CD4-positive, CD25-positive, alpha-beta regulatory T cell (primary cell): ENCODE measurements around the gene DCAF8L1. TPM values are rescaled to one million over a fixed set of nuclear protein-coding genes. Genes with fewer than 3 reads are reported as not detected.
"Not testable (repeated sequence)": the region's sequence is repeated elsewhere in the genome, so short reads cannot be mapped to it uniquely, and the experiment has no call there.

Source experiments
- ATAC-seq, 2 donors: fragments of 150-1000 bp; cut with Tn5 transposase; one replicate each; pipeline ENCODE4 v1.10.0; 2021; ENCODE audit warnings: low read depth in 2 of 2, moderate number of reproducible peaks in 2 of 2, moderate library complexity in 1 of 2
- DNase-seq, 3 donors: peaks; one replicate each; pipeline versions ENCODE4 v3.0.0 to v3.0.0-alpha.2; 2012 to 2022; ENCODE audit warnings: mixed read lengths in 1 of 3
- H3K27ac ChIP-seq: one replicate; pipeline ENCODE4 v1.7.0; 2013; ENCODE audit warnings: mild to moderate bottlenecking, low read length; ENCODE audit not compliant: insufficient read depth, poor library complexity, severe bottlenecking
- H3K27me3 ChIP-seq: one replicate; pipeline ENCODE4 v1.7.0; 2013; ENCODE audit warnings: low read length; ENCODE audit not compliant: control insufficient read depth, insufficient read depth
- H3K36me3 ChIP-seq: one replicate; pipeline ENCODE4 v1.7.0; 2013; ENCODE audit warnings: mild to moderate bottlenecking, low read length, moderate library complexity; ENCODE audit not compliant: control insufficient read depth, insufficient read depth
- H3K4me1 ChIP-seq: 2 replicates; pipeline ENCODE4 v1.7.0; 2013; ENCODE audit warnings: mild to moderate bottlenecking, low read length; ENCODE audit not compliant: insufficient read depth, control insufficient read depth, poor library complexity, severe bottlenecking
- H3K4me3 ChIP-seq: one replicate; pipeline ENCODE4 v1.7.0; 2013; ENCODE audit warnings: low read depth, mild to moderate bottlenecking, low read length, moderate library complexity
- H3K9me3 ChIP-seq, 2 experiments: 1 replicate in 1 of 2; 2 replicates in 1 of 2; pipeline ENCODE4 v1.7.0; 2013; ENCODE audit warnings: low read length in 2 of 2, mild to moderate bottlenecking in 1 of 2, moderate library complexity in 1 of 2; ENCODE audit not compliant: control insufficient read depth in 2 of 2
- H3K27ac Mint-ChIP-seq, 3 donors: one replicate each; pipeline ENCODE4 v1.8.0; 2020 to 2022; ENCODE audit warnings: mild to moderate bottlenecking in 3 of 3, mixed read lengths in 3 of 3, moderate library complexity in 2 of 3
- H3K27me3 Mint-ChIP-seq: one replicate; pipeline ENCODE4 v1.8.0; 2022; ENCODE audit warnings: mild to moderate bottlenecking, mixed read lengths
- H3K36me3 Mint-ChIP-seq: one replicate; pipeline ENCODE4 v1.8.0; 2020; ENCODE audit warnings: mixed read lengths
- H3K4me1 Mint-ChIP-seq, 4 donors: one replicate each; pipeline ENCODE4 v1.8.0; 2020 to 2022; ENCODE audit warnings: mixed read lengths in 4 of 4, mild to moderate bottlenecking in 1 of 4
- H3K4me3 Mint-ChIP-seq, 4 donors: one replicate each; pipeline ENCODE4 v1.8.0; 2020 to 2022; ENCODE audit warnings: mild to moderate bottlenecking in 4 of 4, mixed read lengths in 4 of 4, moderate library complexity in 3 of 4
- H3K9me3 Mint-ChIP-seq, 7 donors: one replicate each; pipeline ENCODE4 v1.8.0; 2020 to 2022; ENCODE audit warnings: mixed read lengths in 7 of 7, mild to moderate bottlenecking in 3 of 7, moderate library complexity in 2 of 7
- polyA plus RNA-seq, 4 donors: library from polyadenylated mRNA; unstranded; fragments of 300-500 nt; fragmentation: Illumina TruSeq; gene quantifications; one replicate each; pipeline ENCODE4 v1.2.3, GENCODE V29; 2021
- total RNA-seq: library from RNA; stranded (reverse); gene quantifications from one replicate; pipeline ENCODE4 v1.2.3, GENCODE V29; 2022

Gene DCAF8L1
- total and polyA plus RNA-seq, 5 donors from 2014 or later = not detected

DNA sequence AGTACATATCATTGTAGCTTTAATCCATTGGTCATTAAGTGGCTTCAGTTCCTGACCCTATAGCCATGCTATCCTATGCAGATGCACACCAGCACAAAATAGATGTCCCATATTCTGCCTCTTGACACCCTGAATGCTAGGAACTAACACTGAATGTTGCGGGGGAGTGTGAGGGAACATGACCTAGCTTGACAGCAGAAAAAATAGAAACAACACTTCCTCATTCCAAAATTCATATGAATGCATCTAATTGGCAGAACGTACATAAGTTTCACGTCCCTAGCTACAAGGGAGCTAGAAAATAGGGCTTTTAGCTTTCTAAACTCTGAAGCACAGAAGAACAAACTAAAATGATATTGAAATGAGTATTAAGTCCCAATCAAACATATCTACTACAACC lies 14.4 kb upstream of the DCAF8L1 start:
- no peak for DNase-seq
- no peak for ATAC-seq
- no peak overlapping the region for H3K27ac ChIP-seq
- Mint-ChIP-seq H3K27me3 (no peaks in the 10 kb centered on the region), H3K4me1 (no peaks in the 10 kb centered on the region), H3K4me3 (no peak overlapping the region), H3K27ac (no peak overlapping the region), H3K36me3 (no peaks in the 10 kb centered on the region), H3K9me3 (peaks cover 0 to 2% (median 0%) of the 10 kb centered on the region in 7 donors)
- H3K27me3 ChIP-seq = no peaks in the 10 kb centered on the region
- H3K36me3 ChIP-seq = no peaks in the 10 kb centered on the region
- H3K4me1 ChIP-seq = no peaks in the 10 kb centered on the region
- no peak overlapping the region for H3K4me3 ChIP-seq
- no peaks in the 10 kb centered on the region for H3K9me3 ChIP-seq

DNA sequence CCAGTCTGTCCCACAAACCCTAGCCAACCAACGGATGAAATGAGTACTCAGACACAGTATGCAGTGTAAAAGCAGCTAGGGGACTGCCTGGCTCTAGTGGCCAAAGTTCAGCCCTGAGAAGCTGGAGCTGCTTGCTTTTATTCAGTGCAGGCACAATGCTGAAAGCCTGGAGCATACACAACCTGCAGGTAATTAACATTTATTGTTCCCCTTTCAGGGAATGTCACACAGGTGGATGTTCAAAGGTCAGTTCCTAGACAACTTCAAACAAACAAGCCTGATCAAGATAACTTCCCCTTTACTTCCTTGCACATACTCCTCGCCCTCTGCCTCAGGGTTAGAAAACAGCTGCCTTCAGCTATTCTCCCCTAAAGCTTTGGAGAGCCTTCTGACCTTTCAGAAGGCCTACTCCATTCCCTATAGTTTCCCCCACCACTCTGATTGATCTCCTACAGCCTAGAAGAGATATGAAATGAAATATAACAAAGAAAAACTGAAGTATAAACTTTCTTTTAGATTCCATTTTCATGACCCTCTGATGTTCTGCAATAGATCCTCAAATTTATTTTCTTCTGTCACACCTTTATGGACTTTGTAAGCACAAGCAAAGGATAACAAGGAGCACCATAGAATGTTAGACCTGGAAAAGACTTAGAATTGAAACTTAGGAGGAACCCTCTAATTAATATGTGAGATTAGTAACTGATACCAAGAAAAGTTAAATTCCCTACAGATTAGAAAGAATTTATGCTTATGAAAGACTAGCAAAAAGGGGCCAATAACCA lies 6.8 kb upstream of the DCAF8L1 start:
- H3K9me3 Mint-ChIP-seq = peaks cover 0 to 5% (median 3%) of the 10 kb centered on the region in 7 donors
- H3K27me3 Mint-ChIP-seq = no peaks in the 10 kb centered on the region
- Histone ChIP-seq H3K9me3 (no peaks in the 10 kb centered on the region), H3K4me1 (no peaks in the 10 kb centered on the region), H3K27ac (no peak overlapping the region), H3K36me3 (no peaks in the 10 kb centered on the region), H3K4me3 (no peak overlapping the region), H3K27me3 (no peaks in the 10 kb centered on the region)
- ATAC-seq = no peak
- no peaks in the 10 kb centered on the region for H3K4me1 Mint-ChIP-seq
- H3K4me3 Mint-ChIP-seq = no peak overlapping the region
- no peak for DNase-seq
- no peak overlapping the region for H3K27ac Mint-ChIP-seq
- no peaks in the 10 kb centered on the region for H3K36me3 Mint-ChIP-seq

DNA sequence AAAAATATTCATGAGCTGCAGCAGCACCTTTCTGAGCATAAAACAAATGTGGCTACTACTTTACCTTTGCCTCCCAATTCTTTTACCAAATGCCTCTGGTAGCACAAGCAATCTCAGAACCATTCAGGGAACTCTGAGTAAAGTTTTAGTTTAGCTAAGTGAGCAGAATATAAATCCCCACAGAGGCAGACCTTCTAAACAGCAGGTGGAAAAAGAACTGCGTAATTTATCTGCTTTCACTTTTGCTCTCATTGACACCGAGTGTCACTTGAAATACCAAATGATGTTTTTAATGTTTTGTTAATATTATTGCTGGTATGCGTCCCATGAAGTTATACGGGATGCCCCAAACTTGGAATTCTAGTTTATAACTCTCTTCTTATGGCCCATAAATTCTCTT lies 4.3 kb downstream of the DCAF8L1 start:
- not testable (repeated sequence) for H3K27me3 Mint-ChIP-seq, H3K36me3 Mint-ChIP-seq, H3K9me3 ChIP-seq, H3K4me1 ChIP-seq, H3K4me3 Mint-ChIP-seq, H3K4me3 ChIP-seq, DNase-seq, H3K4me1 Mint-ChIP-seq, H3K27ac Mint-ChIP-seq, ATAC-seq, H3K36me3 ChIP-seq, H3K27ac ChIP-seq, H3K27me3 ChIP-seq
- peaks cover 0 to 12% (median 4%) of the 10 kb centered on the region in 7 donors for H3K9me3 Mint-ChIP-seq

DNA sequence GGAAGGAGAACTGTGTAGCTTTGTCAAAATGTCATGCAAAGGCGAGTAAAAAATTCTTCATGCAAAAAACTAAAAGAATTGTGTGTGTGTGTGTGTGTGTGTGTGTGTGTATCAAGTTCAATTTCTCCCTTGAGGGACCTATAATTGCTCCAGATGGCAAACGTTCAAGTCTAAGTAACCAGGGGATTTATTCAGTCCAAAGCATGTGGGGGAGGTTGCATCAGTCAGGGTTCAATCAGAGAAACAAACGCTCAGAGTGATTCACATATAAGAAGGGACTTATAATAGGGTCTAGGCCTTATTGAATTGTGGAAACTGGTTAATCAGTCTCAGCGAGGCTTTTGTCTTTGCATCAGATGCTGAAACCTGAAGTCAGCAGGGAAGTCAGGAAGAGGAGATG lies 5.0 kb downstream of the DCAF8L1 start:
- no peak overlapping the region for H3K4me3 ChIP-seq
- H3K4me3 Mint-ChIP-seq = no peak overlapping the region
- H3K27ac ChIP-seq = no peak overlapping the region
- H3K27me3 Mint-ChIP-seq = no peaks in the 10 kb centered on the region
- no peaks in the 10 kb centered on the region for H3K27me3 ChIP-seq
- DNase-seq (no peak), ATAC-seq (no peak)
- H3K9me3 ChIP-seq = no peaks in the 10 kb centered on the region
- H3K4me1 Mint-ChIP-seq = no peaks in the 10 kb centered on the region
- H3K36me3 Mint-ChIP-seq = no peaks in the 10 kb centered on the region
- no peaks in the 10 kb centered on the region for H3K36me3 ChIP-seq
- no peaks in the 10 kb centered on the region for H3K4me1 ChIP-seq
- H3K27ac Mint-ChIP-seq = no peak overlapping the region
- H3K9me3 Mint-ChIP-seq = peaks cover 0 to 9% (median 4%) of the 10 kb centered on the region in 7 donors

DNA sequence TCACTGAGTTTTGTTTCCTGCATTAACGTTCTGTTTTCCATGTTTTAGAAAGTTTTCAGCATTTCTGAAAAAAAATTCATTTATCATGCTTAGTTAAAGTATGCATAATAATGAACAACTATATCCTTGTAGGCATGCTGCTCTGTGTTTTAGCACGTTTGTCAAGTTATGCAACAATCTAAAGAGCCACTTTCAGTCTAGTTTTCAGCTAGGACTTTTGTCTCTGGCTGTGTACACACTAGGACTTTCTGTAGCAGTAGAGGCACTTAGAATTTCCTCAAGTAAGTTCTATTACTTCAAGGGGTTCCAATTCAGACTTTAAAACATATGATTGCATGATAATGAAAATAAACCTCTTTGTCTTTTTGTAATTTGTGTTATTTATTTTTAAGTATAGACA lies 12.4 kb downstream of the DCAF8L1 start:
- no peaks in the 10 kb centered on the region for H3K4me1 ChIP-seq
- H3K27ac ChIP-seq = no peak overlapping the region
- no peaks in the 10 kb centered on the region for H3K9me3 ChIP-seq
- DNase-seq (no peak), ATAC-seq (no peak)
- H3K36me3 ChIP-seq = no peaks in the 10 kb centered on the region
- H3K4me3 ChIP-seq = no peak overlapping the region
- H3K36me3 Mint-ChIP-seq = no peaks in the 10 kb centered on the region
- H3K27me3 ChIP-seq = no peaks in the 10 kb centered on the region
- H3K4me1 Mint-ChIP-seq = no peaks in the 10 kb centered on the region
- no peak overlapping the region for H3K27ac Mint-ChIP-seq
- H3K27me3 Mint-ChIP-seq = no peaks in the 10 kb centered on the region
- no peak overlapping the region for H3K4me3 Mint-ChIP-seq
- peaks cover 0 to 16% (median 3%) of the 10 kb centered on the region in 7 donors for H3K9me3 Mint-ChIP-seq

DNA sequence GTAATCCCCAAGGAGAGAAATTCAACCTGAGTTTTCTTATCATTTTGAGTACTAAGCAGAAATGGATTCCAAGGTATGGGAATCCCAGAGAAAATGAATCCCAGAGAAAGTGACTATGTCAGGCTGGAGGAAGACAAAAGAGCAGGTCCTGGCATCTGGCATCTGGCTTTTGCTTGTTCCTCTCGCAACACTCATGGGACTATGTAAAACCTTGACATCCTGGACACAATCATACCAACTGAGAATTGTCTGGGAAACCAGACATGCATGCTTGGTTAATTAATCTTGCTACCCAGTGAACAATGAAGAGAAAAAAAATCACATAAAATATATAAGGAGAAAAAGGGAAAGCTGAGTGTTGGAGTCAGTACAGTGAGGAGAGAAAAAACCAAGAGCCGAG lies 12.9 kb downstream of the DCAF8L1 start:
- no peaks in the 10 kb centered on the region for H3K4me1 ChIP-seq
- no peaks in the 10 kb centered on the region for H3K36me3 Mint-ChIP-seq
- H3K27ac Mint-ChIP-seq = no peak overlapping the region
- H3K9me3 ChIP-seq = no peaks in the 10 kb centered on the region
- H3K27me3 Mint-ChIP-seq = no peaks in the 10 kb centered on the region
- H3K36me3 ChIP-seq = no peaks in the 10 kb centered on the region
- H3K4me3 ChIP-seq = no peak overlapping the region
- no peak overlapping the region for H3K27ac ChIP-seq
- no peaks in the 10 kb centered on the region for H3K4me1 Mint-ChIP-seq
- no peak overlapping the region for H3K4me3 Mint-ChIP-seq
- no peak for ATAC-seq
- H3K27me3 ChIP-seq = no peaks in the 10 kb centered on the region
- H3K9me3 Mint-ChIP-seq = peaks cover 0 to 14% (median 3%) of the 10 kb centered on the region in 7 donors
- no peak for DNase-seq

DNA sequence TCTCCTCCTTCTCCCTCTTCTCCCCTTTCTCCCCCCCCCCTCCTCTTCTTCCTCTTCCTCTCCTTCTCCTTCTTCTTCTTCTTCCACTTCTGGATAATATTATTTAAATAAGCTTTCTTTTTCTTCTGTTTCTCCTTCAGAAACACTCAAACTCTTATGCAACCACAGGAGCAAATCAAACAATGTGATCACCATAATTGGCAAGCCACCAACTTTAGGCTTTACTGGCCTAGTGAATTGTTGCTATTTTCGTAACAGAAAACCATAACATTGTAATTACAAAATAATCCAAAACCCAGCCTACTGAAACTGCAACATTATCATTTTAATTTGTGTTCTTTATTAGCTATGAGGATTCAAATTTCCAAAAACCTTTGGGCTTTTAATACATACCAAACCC lies 14.3 kb downstream of the DCAF8L1 start:
- Histone ChIP-seq H3K9me3 (no peaks in the 10 kb centered on the region), H3K4me3 (no peak overlapping the region), H3K27ac (no peak overlapping the region), H3K4me1 (no peaks in the 10 kb centered on the region), H3K36me3 (no peaks in the 10 kb centered on the region), H3K27me3 (no peaks in the 10 kb centered on the region)
- DNase-seq (no peak), ATAC-seq (no peak)
- Mint-ChIP-seq H3K27me3 (no peaks in the 10 kb centered on the region), H3K36me3 (no peaks in the 10 kb centered on the region), H3K9me3 (peaks cover 0 to 14% (median 3%) of the 10 kb centered on the region in 7 donors), H3K4me1 (no peaks in the 10 kb centered on the region), H3K4me3 (no peak overlapping the region), H3K27ac (no peak overlapping the region)

DNA sequence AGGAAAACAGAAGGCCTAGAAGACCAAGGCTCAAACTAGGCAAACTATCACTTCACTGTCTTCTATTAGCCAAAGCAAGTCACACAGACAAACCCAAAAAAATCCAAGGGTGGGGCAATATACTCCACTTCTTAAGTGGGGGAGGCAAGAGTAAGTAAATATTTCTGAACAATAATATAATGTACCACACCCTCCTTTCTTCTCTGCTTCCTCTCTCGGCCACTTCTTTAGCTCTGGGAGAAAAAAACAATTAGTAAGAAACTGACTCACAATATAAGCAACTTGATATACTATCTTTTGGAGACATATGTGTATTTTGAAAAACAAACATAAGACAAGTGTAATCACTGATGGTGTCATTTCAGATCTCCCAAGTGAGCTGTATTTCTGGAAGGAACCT lies 14.8 kb downstream of the DCAF8L1 start:
- no peak for ATAC-seq
- DNase-seq = no peak
- Mint-ChIP-seq H3K36me3 (no peaks in the 10 kb centered on the region), H3K4me1 (no peaks in the 10 kb centered on the region), H3K27me3 (no peaks in the 10 kb centered on the region), H3K4me3 (no peak overlapping the region), H3K27ac (no peak overlapping the region), H3K9me3 (peaks cover 0 to 14% (median 3%) of the 10 kb centered on the region in 7 donors)
- Histone ChIP-seq H3K27ac (no peak overlapping the region), H3K9me3 (no peaks in the 10 kb centered on the region), H3K27me3 (no peaks in the 10 kb centered on the region), H3K36me3 (no peaks in the 10 kb centered on the region), H3K4me1 (no peaks in the 10 kb centered on the region), H3K4me3 (no peak overlapping the region)
